Measurements from ENCODE around the gene FNDC10.
"Not testable (repeated sequence)": the region's sequence is repeated elsewhere in the genome, so short reads cannot be mapped to it uniquely, and the experiment has no call there.

GRCh38 chr1:1640081-1640480 is 40.1 kb upstream of the FNDC10 start:
- not testable (repeated sequence) for TF ChIP-seq EZH2 (IDR thresholded peaks at IDR 0.05; ENCODE audit: insufficient read depth, poor library complexity, severe bottlenecking); EZH2phosphoT487 (IDR thresholded peaks at IDR 0.05; ENCODE audit: insufficient read depth, low read depth)

All from GM23248 (cell line).